Brain microvascular endothelial cell (primary cell): Measurements from ENCODE around the gene YDJC.

Experiments
- DNase-seq: peaks from one replicate; pipeline ENCODE4 v3.0.0-alpha.2; 2020
- H3K27ac ChIP-seq: fragments of 250-450 bp; sonication (Bioruptor Pico); 2 replicates; pipeline ENCODE4 v1.5.1; 2020; ENCODE audit warnings: mild to moderate bottlenecking, moderate library complexity
- H3K27me3 ChIP-seq: fragments of 250-450 bp; sonication (Bioruptor Pico); replicated peaks from 2 replicates; pipeline ENCODE4 v1.5.1; 2020; ENCODE audit warnings: mild to moderate bottlenecking
- H3K36me3 ChIP-seq: fragments of 250-450 bp; sonication (Bioruptor Pico); replicated peaks from 2 replicates; pipeline ENCODE4 v1.5.1; 2020; ENCODE audit warnings: mild to moderate bottlenecking
- H3K4me3 ChIP-seq: 2 replicates; pipeline ENCODE4 v1.5.1; 2011; ENCODE audit warnings: low read depth, mild to moderate bottlenecking, control low read depth, low read length, moderate library complexity
- in situ Hi-C: cut with HindIII; loops from 2 replicates; pipeline ENCODE4 v1.10.0; 2017; ENCODE audit warnings: low sequenced_read_pairs, low pct_ligation_motif_present
- TF ChIP-seq, protein P1 (sequence below): IDR thresholded peaks from 2 replicates; pipeline ENCODE4 v1.5.1; 2011; ENCODE audit warnings: low read depth, mild to moderate bottlenecking, moderate library complexity, low read length, control low read depth, inconsistent platforms; ENCODE audit errors: missing control alignments

Gene YDJC

DNA sequence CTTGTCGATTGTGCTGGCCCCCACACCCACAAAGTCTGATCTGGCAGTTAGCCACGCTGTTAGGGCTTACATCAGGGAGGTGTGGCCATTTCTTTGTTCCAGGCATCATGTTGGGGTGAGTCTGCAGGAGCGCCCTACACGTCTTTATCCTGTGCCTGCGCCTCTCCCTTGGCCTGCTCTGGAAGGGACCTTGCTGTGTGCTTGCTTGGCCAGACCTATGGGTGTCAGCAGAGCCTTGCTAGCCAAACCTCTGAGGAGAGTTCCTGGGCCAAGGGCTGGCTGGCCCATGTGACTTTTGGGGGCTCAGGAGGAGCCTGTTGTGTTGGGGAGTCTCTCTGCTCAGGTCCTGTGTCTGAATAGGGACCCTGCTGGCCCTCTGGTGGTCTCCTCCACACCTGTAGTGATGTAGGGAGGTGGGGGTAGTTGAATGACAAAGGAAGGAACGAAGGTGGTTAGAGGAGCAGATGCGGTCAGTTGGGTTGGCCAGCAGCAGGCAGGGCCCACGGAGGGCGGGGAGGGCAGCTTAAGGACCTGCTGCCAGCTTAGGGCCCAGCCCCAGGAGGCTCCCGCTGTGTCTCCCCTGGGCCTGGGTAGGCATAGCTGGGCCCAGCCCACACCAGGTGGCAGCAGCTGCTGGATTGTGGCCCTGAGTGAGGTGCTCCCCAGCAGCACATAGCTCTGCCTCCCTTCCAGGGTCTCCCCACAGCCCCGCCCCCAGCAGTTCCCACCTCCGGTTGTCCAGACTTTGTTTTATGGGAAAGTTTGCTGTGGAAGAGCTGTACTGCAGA is 43.9 kb upstream of the YDJC start:
- no peak overlapping the region for H3K27ac ChIP-seq
- in situ Hi-C loops = no loop called here
- no peak for DNase-seq
- TF ChIP-seq, protein P1, sequence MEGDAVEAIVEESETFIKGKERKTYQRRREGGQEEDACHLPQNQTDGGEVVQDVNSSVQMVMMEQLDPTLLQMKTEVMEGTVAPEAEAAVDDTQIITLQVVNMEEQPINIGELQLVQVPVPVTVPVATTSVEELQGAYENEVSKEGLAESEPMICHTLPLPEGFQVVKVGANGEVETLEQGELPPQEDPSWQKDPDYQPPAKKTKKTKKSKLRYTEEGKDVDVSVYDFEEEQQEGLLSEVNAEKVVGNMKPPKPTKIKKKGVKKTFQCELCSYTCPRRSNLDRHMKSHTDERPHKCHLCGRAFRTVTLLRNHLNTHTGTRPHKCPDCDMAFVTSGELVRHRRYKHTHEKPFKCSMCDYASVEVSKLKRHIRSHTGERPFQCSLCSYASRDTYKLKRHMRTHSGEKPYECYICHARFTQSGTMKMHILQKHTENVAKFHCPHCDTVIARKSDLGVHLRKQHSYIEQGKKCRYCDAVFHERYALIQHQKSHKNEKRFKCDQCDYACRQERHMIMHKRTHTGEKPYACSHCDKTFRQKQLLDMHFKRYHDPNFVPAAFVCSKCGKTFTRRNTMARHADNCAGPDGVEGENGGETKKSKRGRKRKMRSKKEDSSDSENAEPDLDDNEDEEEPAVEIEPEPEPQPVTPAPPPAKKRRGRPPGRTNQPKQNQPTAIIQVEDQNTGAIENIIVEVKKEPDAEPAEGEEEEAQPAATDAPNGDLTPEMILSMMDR = no peak
- no peaks in the 10 kb centered on the region for H3K27me3 ChIP-seq
- H3K4me3 ChIP-seq = no peak overlapping the region
- peaks cover 61% of the 10 kb centered on the region for H3K36me3 ChIP-seq

DNA sequence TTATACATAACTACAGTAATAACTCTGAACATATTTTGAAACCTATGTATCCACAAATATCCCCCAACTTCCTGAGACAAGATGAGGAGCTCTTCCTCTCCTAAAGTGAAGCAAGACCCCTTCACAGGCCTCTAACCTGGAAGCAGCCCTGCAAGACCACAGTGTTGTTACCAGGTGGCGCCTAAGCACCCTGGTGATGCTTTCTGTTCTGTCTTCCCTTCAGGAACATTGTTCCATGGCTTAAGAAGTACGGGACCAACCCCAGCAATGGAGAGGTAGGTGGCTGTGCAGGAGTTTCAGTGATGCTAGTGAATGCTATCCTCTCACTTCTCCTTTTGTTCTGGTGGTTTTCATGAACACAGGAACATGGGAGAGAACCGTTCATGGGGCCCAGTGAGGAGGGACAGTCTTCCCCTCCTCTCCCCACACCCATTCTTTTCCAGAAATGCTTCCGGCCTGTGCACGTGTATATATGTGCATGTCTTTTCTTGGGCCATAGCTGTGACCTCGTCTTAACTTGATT is 42.3 kb upstream of the YDJC start:
- H3K36me3 ChIP-seq = peaks cover 57% of the 10 kb centered on the region
- no peak overlapping the region for H3K27ac ChIP-seq
- in situ Hi-C loops = no loop called here
- TF ChIP-seq, protein P1 = no peak
- no peak for DNase-seq
- no peaks in the 10 kb centered on the region for H3K27me3 ChIP-seq
- H3K4me3 ChIP-seq = no peak overlapping the region

DNA sequence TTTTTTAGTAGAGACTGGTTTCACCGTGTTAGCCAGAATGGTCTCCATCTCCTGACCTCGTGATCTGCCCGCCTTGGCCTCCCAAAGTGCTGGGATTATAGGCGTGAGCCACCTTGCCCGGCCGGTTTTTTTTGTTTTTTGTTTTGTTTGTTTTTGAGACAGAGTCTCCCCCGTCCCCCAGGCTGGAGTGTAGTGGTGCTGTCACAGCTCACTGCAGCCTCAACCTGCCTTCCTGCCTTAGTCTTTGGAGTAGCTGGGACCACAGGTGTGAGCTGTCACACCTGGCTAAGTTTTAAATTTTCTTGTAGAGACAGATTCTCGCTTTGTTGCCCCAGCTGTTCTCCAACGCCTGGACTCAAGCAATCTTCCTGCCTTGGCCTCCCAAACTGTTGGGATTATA is 39.2 kb upstream of the YDJC start:
- Histone ChIP-seq H3K4me3 (no peak overlapping the region), H3K27me3 (no peaks in the 10 kb centered on the region), H3K27ac (no peak overlapping the region), H3K36me3 (peaks cover 40% of the 10 kb centered on the region)
- in situ Hi-C loops = no loop called here
- TF ChIP-seq, protein P1 = no peak
- no peak for DNase-seq

DNA sequence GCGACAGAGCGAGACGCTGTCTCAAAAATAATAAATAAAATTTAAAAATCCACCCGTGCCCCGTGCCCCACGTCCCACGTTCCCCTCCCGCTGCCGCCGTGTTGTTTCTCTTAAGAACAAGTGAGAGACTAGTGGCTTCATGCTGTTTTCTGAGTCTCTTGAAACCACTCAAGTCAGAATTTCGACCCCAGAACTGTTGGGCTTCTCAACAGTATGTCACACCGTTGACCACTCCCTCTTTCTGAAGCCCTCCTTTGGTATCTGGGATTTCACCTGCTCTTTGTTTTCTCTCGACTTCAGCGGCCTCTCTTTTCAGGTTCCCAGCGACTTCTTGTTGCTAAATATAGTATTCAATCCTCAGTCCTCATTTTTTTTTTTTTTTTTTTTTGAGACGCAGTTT is 37.0 kb upstream of the YDJC start:
- no peak overlapping the region for H3K27ac ChIP-seq
- in situ Hi-C loops = no loop called here
- TF ChIP-seq, protein P1 = no peak
- no peaks in the 10 kb centered on the region for H3K27me3 ChIP-seq
- peaks cover 17% of the 10 kb centered on the region for H3K36me3 ChIP-seq
- no peak for DNase-seq
- peak overlapping the region; percentile 96 for H3K4me3 ChIP-seq

DNA sequence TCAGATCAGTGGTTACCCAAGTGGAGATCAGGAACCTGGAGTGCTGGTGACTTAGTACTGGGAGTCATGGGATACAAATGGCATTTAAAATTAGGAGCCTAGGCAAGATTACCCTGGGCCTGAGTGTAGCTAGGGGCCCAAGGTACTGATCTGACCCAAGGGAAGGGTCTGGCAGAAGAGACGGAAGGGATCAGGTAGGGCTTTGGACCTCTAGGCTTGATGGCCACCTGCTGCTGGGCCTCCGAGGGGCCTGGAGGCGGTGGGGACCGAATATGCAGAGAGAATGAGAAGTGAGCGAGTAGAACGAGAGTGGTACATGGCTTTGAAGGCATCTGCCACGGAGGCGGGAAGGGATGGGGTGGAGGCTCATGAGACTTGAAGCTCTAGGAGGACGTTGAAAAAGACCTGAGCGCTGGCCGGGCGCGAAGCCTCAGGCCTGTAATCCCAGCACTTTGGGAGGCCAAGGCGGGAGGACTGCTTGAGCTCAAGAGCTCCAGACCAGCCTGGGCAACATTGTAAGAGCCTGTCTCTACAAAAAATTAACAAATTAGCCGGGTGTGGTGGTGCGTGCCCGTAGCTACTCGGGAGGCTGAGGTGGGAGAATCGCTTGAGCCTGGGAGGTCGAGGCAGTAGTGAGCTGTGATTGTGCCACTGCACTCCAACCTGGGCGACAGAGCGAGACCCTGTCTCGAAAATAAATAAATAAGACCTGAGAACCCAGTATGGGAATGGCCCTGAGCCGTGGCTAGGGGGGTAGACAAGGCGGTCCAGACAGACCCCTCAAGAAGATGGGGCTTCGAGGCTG is 35.4 kb upstream of the YDJC start:
- Histone ChIP-seq H3K27ac (peak overlapping the region; percentile 83), H3K27me3 (peaks cover 5% of the 10 kb centered on the region), H3K4me3 (peak overlapping the region; percentile 96), H3K36me3 (peaks cover 3% of the 10 kb centered on the region)
- no peak for DNase-seq
- in situ Hi-C loops = no loop called here
- TF ChIP-seq, protein P1 = no peak
